Loucy (cell line): ENCODE measurements around the gene MAN1C1.

Experiments used
- H2AFZ ChIP-seq: fragments of 200-600 bp; sonication (generic); 2 replicates; pipeline ENCODE4 v1.6.0; 2016; ENCODE audit warnings: antibody characterized with exemption, mild to moderate bottlenecking, low read length, moderate library complexity
- H3F3A ChIP-seq: fragments of 200-600 bp; 2 replicates; pipeline ENCODE4 v1.6.0; 2016; ENCODE audit warnings: antibody characterized with exemption, low read depth, mild to moderate bottlenecking
- H3K27me3 ChIP-seq: fragments of 200-600 bp; sonication (generic); 2 replicates; pipeline ENCODE4 v1.6.1; 2014; ENCODE audit warnings: low read length, mild to moderate bottlenecking; ENCODE audit not compliant: insufficient read depth, poor library complexity, severe bottlenecking
- H3K36me3 ChIP-seq: fragments of 200-600 bp; sonication (generic); 2 replicates; pipeline ENCODE4 v1.6.1; 2016; ENCODE audit warnings: low read length; ENCODE audit not compliant: insufficient read depth
- H3K4me1 ChIP-seq: fragments of 200-600 bp; sonication (generic); 2 replicates; pipeline ENCODE4 v1.5.1; 2014; ENCODE audit warnings: low read length, mild to moderate bottlenecking; ENCODE audit not compliant: insufficient read depth, poor library complexity, severe bottlenecking
- H3K4me2 ChIP-seq: fragments of 200-600 bp; sonication (generic); 2 replicates; pipeline ENCODE4 v1.6.0; 2014; ENCODE audit warnings: antibody characterized with exemption, low read length, low read depth, mild to moderate bottlenecking; ENCODE audit not compliant: poor library complexity, severe bottlenecking
- H3K4me3 ChIP-seq: fragments of 200-600 bp; sonication (generic); 2 replicates; pipeline ENCODE4 v1.5.1; 2014; ENCODE audit warnings: low read length, mild to moderate bottlenecking, mixed read lengths; ENCODE audit not compliant: poor library complexity, severe bottlenecking
- H3K79me2 ChIP-seq: fragments of 200-600 bp; sonication (generic); 2 replicates; pipeline ENCODE4 v1.6.1; 2014; ENCODE audit warnings: low read length; ENCODE audit not compliant: insufficient read depth
- H3K9ac ChIP-seq: fragments of 200-600 bp; sonication (generic); 2 replicates; pipeline ENCODE4 v1.6.0; 2014; ENCODE audit warnings: mild to moderate bottlenecking, low read depth, low read length, moderate library complexity; ENCODE audit not compliant: poor library complexity, severe bottlenecking
- H3K9me2 ChIP-seq: fragments of 200-600 bp; sonication (generic); replicated peaks from 2 replicates; pipeline ENCODE4 v1.6.1; 2016; ENCODE audit warnings: low read depth, low read length, mixed read lengths
- H3K9me3 ChIP-seq: fragments of 200-600 bp; sonication (generic); 2 replicates; pipeline ENCODE4 v1.6.1; 2014; ENCODE audit warnings: mild to moderate bottlenecking, antibody characterized with exemption, low read length, low read depth; ENCODE audit not compliant: insufficient read depth
- H4K20me1 ChIP-seq: fragments of 200-600 bp; sonication (generic); 2 replicates; pipeline ENCODE4 v1.6.0; 2014; ENCODE audit warnings: antibody characterized with exemption, low read length, mild to moderate bottlenecking; ENCODE audit not compliant: insufficient read depth, poor library complexity, severe bottlenecking
- EZH2phosphoT487 ChIP-seq: fragments of 200-600 bp; IDR thresholded peaks from 2 replicates; pipeline ENCODE4 v1.6.1; 2018; ENCODE audit warnings: antibody characterized with exemption, mild to moderate bottlenecking, moderate library complexity, borderline replicate concordance
- TF ChIP-seq, protein P1 (sequence below): fragments of 200-600 bp; sonication (generic); conservative IDR thresholded peaks from 2 replicates; pipeline ENCODE4 v1.5.1; 2014; ENCODE audit warnings: mild to moderate bottlenecking, antibody characterized with exemption, low read length

MAN1C1 gene

DNA sequence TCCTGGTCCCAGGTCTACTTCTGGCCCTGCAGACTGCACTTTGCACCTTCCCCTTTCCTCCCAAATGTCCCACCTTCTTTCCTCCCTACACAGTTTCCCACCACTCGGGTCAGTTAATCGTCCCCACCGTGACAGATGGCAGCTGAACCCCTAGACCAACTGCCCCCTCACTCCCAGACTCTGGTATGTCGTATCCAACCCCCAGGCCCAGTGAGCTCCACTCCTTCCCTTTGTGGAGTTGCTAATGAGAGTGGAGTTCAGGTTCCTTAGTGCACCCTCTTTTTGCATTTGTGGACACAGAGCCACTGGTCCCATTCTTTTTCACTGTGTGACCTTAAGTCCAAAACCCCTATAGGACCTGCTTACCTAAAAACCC is 1.8 kb downstream of the MAN1C1 start:
- Histone ChIP-seq H3F3A (no peaks in the 10 kb centered on the region), H3K4me3 (no peak overlapping the region), H3K4me2 (no peak overlapping the region), H3K4me1 (peaks cover 8% of the 10 kb centered on the region), H3K79me2 (no peaks in the 10 kb centered on the region), H4K20me1 (no peaks in the 10 kb centered on the region), H3K9me2 (no peaks in the 10 kb centered on the region), H3K27me3 (peaks cover 58% of the 10 kb centered on the region), H3K36me3 (no peaks in the 10 kb centered on the region), H3K9ac (no peak overlapping the region), H2AFZ (no peak overlapping the region), H3K9me3 (no peaks in the 10 kb centered on the region)
- no peak for TF ChIP-seq EZH2phosphoT487
- TF ChIP-seq, protein P1, sequence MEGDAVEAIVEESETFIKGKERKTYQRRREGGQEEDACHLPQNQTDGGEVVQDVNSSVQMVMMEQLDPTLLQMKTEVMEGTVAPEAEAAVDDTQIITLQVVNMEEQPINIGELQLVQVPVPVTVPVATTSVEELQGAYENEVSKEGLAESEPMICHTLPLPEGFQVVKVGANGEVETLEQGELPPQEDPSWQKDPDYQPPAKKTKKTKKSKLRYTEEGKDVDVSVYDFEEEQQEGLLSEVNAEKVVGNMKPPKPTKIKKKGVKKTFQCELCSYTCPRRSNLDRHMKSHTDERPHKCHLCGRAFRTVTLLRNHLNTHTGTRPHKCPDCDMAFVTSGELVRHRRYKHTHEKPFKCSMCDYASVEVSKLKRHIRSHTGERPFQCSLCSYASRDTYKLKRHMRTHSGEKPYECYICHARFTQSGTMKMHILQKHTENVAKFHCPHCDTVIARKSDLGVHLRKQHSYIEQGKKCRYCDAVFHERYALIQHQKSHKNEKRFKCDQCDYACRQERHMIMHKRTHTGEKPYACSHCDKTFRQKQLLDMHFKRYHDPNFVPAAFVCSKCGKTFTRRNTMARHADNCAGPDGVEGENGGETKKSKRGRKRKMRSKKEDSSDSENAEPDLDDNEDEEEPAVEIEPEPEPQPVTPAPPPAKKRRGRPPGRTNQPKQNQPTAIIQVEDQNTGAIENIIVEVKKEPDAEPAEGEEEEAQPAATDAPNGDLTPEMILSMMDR = no peak

DNA sequence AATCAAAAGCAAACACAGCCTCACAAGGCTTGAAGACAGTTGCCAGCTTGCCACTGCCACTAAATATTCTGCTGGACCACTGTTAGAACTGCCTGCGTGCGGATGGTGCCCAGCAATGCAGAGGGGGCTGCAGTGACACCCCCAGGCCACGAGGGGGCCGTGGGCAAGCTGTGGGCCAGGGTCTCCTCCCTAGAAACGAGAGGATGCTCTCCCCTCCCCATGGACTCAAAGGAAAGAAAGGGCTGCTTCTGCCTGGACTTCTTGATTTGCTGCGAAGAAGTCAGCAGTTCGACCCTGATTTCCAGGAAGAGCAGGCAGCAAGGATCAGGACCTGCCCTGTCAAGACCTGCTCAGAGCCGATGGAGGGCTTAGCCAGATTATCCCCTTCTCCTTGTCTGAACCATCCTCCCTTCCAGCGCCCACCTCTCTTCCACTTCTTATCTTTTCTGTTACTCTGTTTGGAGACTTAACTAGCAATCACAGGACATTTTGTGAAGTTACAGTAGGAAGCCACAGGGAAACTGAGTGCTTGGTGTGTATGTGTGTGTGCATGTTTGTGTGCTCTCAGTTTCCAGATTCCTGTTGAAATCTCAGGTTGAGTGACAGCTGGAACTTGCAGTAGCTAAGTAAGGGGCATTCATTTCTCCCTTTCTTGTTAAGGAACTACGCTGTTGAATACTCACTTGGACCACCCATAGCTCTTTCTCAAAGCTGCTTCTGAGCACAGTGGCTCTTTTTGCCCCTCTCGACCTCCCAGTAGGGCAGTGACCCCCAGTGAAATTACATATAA is 2.7 kb downstream of the MAN1C1 start:
- no peak overlapping the region for H2AFZ ChIP-seq
- H3K9me3 ChIP-seq = no peaks in the 10 kb centered on the region
- no peaks in the 10 kb centered on the region for H3F3A ChIP-seq
- TF ChIP-seq EZH2phosphoT487 = no peak
- TF ChIP-seq, protein P1 = peak; percentile 90
- H3K4me2 ChIP-seq = no peak overlapping the region
- H4K20me1 ChIP-seq = no peaks in the 10 kb centered on the region
- H3K36me3 ChIP-seq = no peaks in the 10 kb centered on the region
- no peaks in the 10 kb centered on the region for H3K79me2 ChIP-seq
- H3K9ac ChIP-seq = no peak overlapping the region
- no peak overlapping the region for H3K4me3 ChIP-seq
- peaks cover 66% of the 10 kb centered on the region for H3K27me3 ChIP-seq
- H3K4me1 ChIP-seq = peaks cover 8% of the 10 kb centered on the region
- no peaks in the 10 kb centered on the region for H3K9me2 ChIP-seq

DNA sequence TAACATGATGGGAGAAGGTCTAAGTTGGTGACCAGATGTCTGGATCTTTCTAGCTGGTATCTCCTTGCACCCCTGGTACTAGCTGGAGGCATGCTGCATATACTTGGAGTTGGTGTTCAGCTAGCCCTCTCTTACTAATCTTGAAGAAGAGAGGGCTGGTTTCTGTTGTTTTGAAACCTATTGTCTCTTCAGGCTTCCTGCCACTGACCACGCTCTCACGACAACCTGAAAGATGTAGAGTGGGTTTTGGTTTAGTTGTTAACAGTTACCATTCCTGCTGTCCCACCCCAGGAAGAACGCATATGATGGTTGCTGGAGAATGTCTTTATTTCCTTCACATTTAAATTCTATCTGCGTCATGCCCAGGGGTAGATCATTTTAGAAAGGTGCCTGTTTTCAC is 3.6 kb downstream of the MAN1C1 start:
- TF ChIP-seq, protein P1 = no peak
- no peak for TF ChIP-seq EZH2phosphoT487
- Histone ChIP-seq H3F3A (no peaks in the 10 kb centered on the region), H3K4me1 (peaks cover 8% of the 10 kb centered on the region), H3K9me3 (no peaks in the 10 kb centered on the region), H3K79me2 (no peaks in the 10 kb centered on the region), H3K36me3 (no peaks in the 10 kb centered on the region), H3K4me2 (no peak overlapping the region), H3K9me2 (no peaks in the 10 kb centered on the region), H3K4me3 (no peak overlapping the region), H2AFZ (no peak overlapping the region), H3K9ac (no peak overlapping the region), H3K27me3 (peaks cover 66% of the 10 kb centered on the region), H4K20me1 (no peaks in the 10 kb centered on the region)
